Activated CD4-positive, CD25-positive, alpha-beta regulatory T cell treated with anti-CD3 and anti-CD28 coated beads, Interleukin-2, amount 50 U/mL, for 16 hours (primary cell): ENCODE data around the gene SOX1.

Source experiments
- DNase-seq: peaks from one replicate; pipeline ENCODE4 v3.0.0-alpha.2; 2020; ENCODE audit warnings: low read depth, low spot score

The SOX1 gene

DNA sequence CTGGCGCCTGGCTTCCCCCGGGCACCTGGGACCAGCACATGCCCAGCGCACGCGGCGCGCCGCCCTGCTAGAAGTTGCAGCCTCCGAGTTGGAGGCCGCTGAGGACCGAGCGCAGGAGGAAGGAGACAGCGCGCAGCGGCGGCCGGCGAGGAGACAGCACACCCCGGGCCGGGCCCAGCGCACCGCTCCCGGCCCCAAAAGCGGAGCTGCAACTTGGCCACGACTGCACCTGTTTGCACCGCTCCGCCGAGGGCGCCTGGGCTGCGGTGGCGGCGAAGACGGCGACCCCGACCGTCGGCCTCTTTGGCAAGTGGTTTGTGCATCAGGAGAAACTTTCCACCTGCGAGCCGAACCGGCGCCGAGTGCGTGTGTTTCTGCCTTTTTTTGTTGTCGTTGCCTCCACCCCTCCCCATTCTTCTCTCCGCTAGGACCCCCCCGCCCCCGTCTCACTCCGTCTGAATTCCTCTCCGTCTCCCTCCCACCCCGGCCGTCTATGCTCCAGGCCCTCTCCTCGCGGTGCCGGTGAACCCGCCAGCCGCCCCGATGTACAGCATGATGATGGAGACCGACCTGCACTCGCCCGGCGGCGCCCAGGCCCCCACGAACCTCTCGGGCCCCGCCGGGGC is at the start of gene SOX1:
TSS of gene SOX1 (plus strand) at position 34 of the 626 bp plus-strand sequence. CDS start at position 544, 510 bp downstream.
- no peak for DNase-seq

DNA sequence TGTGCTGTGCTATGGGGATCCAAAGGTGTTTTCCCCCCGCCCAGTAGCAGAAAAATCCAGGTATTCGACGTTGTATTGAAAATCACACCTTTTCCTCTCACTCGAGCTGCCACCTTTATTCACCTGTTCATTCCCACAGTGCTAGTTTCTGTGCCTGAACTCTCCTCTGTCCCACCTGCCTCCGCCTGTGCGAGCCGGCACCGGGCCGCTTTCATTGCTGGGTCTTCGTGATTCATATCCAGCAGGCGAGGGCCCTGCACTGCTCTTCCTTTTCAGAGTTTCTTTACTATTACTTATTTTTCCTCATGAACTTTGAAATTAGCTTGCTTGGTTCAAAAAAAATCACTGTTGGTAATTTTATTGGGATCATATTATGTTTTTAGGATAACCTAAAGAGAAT is 42.4 kb upstream of the SOX1 start:
- no peak for DNase-seq

DNA sequence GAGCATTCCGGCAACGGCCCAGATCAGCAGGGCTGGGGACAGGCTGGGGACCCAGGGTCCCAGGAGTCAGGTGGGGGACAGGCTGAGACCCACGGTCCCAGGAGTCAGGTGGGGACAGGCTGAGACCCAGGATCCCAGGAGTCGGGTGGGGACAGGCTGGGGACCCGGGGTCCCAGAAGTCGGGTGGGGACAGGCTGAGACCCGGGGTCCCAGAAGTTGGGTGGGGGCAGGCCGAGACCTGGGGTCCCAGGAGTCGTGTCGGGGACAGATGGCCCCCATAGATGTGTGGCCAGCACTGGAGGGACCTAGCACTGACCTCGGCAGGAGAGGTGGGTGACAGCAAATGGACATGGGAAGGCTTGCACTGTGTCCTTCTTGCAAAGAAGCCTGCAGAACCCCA is 39.7 kb upstream of the SOX1 start:
- DNase-seq: no peak

DNA sequence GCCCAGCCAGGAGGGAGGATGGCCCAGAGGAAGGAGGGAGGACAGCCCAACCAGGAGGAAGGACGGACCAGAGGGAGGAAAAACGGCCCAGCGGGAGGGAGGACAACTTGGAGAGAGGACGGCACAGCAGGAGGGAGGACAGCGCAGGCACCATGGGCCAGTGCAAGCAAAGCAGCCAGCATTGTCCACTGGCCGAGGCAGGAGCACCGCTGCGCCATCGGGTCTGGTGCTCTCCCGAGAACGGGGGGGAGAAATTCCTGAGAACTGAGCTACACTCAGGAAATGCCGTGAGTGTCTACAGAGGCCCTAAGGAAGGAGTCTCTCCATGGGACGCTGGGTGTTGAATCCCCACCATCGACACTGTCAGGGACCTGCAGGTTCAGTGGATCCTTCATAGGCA is 38.5 kb upstream of the SOX1 start:
- no peak for DNase-seq

DNA sequence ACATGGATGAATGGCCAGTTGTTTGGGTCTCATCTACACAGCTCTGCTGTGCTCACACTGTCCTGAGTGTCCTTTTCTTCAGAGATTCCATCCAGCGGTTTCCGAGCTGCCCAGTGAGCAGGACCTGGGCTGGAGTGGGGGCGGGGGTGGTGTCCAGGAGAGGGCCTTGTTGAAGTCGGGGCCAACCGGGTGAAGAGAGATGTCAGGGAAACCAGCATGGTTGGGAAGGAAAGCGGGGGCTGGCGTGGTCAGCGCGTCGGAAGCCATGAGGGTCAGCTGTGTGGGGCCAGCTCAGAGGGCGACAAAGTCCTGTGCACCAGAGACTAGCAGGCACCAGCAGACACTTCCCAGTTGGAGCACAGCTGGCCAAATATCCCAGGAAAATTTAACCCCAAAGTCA is 37.8 kb upstream of the SOX1 start:
- no peak for DNase-seq

DNA sequence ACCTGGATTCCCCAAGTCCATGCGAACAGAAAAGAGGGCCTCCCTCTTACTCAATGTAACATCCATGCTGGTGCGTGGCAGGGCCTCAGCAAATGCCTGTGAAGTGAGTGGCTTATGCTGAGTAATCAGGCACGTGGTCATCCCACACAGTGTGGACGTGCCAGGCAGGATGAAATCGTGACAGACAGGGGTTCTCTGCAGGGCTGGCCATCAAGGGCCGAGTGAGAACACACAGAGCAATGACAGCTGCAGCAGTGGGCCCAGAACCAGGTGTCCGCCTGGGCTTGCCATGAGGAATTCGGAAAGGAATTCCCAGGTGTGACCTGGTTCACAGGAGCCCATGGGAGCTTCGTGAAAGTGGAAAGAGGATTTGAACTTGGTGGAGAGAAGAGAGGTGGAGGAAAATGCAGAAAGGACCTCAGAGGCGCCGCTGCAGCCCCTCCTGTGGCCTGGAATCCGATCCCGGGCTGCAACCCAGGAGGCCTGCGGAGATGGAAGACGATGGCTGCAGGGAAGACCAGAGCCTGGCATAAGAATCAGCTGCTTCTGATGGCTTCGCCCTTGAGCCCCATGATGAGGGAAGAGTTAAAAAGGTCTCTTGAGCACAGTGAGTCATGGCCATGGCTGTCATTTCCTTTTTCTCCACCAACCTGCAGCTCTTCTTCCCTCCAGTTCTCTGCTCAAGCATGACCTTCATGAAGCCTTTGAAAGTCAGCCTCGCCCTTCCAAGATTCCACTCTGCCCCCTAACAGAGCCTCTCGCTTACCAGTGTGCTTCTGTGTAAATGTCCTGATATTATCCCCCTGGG is 34.6 kb upstream of the SOX1 start:
- no peak for DNase-seq

DNA sequence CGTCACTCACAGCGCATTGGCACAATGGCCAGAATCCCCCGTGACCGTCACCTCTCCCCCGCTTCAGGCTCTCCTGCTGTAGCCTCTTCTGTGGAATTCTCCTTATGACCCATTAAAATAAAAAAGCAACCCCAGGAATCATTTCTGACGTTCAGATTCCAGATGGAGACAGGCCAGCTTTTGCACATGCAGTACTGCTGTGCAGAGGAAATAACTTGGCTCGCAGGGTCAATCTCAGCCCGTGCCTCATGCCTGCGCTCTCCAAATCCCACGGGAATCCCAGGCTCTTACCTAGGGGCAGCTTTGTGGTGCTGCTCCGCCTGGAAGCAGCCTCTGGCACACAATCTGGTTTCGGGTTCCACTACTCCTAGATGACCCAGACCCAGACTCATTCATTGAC is 32.7 kb upstream of the SOX1 start:
- DNase-seq: no peak

DNA sequence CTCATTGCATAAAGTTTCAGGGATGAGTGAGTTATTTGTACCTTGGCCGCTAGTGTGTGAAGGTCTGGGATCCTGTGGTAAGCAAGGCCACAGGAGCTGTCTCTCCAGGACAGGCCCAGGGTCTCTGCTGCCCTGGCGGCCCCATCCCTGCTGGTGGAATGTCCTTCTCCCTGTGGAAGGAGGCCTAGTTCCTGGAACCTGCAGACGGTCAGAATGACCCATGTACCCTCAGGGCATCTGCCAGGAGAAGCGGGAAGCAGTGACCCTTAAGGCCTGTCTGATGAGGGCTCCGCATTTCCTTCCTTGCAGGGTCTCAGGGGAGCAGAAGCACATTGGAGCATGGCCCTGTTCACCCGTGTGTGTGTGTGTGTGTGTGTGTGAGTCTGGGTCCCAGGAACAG is 32.1 kb upstream of the SOX1 start:
- no peak for DNase-seq

DNA sequence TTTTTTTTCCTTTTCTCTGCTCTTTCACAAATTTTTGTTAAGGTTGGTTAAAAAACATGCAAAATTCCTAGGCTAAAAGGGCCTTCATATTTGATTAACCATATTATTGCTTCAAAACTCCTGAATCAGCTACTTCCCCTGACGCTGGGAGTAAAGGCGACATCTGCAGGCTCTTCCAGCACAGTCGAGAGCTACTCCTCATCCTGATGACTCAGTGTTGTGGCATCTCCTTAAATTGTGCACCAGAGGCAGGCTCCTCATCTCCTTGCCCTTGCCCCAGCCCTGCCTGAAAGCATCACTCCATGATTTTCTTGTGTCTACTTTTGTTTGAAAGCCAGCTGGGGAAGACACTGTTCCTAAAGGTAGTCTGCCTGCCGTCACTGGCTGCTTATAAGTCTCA is 24.5 kb upstream of the SOX1 start:
- no peak for DNase-seq

DNA sequence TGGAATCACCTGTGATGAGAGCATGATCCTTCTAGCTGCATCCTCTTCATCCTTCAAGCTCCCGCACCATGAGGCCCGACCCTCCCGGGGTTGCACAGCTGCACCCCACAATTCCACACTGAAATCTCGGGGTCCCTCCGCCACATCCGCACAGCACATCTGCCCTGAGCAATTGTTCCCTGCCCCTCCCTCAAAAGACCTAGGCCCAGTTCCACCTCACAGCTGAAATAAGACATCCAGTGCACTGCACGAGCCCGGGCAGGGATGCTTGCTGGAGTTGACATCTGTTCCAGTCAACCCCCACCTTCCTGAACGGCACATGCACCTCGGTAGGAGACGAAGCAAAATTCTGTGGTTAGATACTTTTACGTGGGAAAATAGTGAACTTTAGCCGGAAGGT is 14.7 kb upstream of the SOX1 start:
- no peak for DNase-seq

DNA sequence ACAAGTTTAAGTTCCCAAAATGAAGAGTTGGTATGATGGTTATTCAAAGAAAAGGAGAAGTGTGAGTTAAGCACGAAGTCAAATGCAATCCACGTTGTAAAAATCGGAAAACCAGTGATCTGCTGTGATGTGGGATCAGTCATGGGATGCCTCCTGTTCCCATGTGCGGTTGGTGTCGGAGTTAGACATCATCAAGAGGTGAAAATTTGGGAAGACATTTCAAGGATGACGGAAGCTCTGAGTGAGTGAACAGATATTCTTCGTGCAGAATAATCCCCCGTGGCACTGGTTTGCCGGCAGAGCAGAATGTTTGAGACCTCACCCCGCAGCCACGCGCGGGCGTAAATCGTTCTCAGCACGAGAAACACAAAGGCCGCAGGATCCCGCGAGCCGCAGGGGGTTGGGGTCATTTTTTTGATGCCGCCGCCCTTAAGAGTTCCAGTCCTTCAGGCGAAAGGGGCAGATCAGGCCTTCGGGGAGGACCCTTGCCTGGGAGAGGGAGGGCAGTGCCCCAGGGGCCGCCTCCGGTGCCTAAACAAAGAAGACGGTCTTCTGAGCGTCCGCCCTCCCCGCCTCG is 13.7 kb upstream of the SOX1 start:
- no peak for DNase-seq

DNA sequence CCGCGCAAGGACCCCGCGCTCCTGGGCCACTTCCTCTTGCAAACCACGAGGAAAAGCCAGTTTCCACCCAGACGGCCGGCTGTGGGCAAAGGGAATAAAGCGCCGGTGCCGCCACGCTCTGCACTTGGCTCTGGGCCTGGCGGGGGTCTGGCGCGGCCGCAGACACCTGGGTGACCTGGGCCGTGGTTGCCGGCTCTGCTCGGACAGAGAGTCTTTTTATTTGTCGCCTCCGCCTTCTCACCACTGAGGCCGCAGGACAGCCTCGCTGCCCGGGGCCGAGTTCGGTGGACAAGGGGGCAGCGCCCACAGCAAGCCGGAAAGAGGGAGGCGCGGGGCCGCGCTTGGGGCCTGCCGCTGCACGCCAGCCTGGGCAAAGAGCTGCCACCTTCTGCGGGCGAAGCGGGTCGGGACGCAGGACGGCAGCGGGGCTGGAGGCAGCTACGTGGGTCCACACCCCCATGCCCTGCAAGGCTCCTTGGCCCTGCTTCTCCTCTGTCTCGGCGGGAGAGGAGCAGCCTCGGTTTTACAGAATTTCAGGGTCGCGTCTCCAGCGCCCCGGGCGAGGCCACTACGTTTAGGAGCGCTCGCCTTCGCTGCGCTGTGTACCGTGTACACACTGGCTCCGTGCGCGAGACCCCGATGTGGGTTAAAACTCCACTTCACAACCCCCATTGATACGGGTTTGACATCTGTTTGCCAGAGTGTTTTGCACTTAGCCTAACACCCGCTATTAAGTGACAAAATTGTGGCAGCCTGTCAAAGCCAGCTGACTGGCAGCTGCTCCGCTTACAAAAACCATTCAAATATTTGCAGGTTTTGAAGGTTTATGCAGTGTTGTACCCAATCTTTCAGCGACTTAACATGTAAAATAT is 13.0 kb upstream of the SOX1 start:
- no peak for DNase-seq

DNA sequence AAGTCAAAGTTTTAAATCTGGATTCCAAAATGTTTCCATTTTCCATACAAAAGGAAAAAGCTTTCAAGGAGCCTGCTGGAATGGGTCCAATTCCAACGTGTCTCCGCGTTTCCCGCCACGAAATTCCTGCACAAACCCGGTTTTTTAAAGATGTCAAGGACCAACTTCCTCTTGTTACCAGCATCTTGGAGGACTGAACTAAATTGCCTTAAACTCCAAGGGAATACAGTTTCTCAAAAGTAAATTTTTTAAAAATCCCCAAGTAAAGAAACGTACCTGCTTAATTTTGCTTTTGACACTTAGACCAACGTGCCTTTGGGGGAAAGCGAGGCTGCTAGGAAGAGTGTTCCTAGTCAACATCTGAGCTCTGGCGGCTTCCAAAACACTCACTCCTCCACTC is 12.3 kb upstream of the SOX1 start:
- no peak for DNase-seq

DNA sequence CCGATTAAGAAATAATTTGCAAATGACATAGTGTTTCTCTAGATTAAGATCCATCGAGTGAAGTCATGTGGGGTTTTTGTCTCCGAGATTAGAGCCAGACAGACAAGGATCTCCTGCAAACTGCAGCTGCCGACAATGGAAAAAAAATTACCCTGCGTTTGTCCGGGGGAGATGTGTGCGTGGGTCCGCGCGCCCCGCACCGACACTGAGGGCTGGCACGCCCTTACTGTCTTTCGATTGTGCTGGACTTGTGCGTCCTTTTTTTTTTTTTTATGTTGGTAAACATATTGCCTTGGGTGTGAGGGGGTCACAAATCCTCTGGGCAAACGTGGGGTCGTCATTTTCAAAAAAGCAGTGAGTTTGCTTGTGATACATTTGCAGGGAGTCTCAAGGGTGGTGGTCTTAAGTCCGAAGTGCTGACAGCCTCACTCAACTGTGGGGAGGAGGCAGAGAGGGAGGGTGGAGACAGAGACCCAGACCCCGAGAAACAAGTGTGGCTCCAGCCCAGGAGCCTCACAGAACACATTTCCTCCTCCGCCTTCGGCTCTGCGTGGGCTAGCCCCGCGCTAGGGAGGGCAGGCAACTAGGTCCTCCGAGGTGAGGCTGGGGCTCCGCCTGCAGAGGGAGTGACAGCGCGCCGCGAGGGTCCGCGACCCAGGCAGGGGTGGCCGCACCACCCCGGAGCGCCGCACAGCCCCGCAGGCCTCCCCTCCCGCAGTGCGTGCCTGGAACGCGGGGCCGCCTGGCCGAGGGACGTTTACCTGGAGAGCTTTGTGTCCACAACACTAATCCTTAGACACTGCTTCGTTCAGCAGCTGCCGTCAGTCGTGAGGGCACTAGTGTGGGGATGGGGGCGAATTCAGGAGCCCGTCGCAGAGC is 11.7 kb upstream of the SOX1 start:
- no peak for DNase-seq

DNA sequence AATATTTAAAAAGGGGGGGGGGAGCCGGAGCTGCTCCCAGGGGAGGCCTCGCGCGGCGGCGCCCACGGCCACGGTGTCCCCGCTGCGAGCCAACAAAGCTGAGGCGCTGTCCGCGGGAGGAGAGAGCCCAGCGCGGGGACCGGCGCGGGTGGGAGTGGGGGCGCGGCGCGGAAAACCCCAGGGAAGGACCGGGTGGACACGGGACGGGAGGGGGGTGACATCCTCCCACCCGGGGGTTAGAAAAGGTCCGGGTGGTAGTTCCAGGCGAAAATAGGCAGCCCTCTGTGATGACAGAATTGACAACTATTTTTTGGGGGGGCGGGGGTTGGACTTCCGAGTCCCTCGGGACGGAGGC is 11.1 kb upstream of the SOX1 start:
- DNase-seq: no peak

DNA sequence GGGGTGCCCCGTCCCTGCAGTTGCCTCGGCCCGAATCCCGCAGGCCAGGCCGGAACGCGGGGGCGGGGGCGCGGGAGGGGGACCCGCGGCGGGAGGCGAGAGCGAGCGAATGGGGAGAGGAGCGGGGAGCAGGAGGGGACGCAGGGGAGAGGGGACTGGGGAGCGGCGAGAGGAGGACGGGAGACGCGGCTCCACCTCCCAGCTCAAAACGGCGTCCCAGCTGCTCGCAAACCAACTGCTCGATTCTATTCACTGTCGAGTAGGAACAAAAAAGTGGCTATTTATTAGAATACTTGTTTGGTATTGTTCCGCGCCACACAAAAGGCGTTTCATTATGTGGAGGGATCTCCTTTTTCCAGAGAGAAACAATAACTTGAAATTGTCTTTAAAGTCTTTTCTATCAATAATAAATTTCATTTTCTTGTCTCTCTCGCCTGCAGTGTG is 10.6 kb upstream of the SOX1 start:
- DNase-seq: no peak

DNA sequence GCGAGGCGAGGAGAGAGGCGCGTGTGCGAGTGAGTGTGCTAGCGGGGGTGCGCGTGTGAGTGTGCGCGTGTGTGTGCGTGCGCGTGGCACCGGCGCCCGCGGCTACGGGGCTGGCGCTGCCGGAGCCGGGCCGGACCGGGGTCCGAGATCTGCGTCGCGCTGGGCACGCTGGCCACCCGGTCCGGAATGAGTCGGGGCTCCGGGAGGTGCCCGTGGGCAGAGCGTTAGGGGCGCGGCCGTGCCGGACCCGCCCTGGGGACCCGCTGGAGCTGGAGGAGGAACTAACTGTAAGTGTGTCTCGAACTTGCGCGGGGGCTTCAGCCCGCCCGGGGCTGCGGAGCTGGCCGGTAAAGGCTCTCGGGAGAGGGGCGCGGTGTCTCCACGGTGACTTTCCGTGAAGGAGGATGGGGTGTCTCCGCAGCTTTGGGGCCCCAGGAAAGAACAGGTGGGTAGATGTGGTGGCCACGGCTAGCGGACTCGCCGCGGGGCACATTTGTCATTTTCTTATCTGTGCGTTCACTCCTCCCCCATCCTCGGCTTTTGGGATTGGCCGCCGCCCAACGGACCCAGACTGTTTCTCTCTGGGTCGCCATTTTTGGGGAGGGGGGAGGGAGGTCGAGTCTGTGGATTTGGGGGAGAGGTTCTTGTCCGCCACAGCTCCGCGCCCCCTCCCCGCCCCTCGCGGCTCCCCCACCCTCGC is 10.1 kb upstream of the SOX1 start:
- no peak for DNase-seq

DNA sequence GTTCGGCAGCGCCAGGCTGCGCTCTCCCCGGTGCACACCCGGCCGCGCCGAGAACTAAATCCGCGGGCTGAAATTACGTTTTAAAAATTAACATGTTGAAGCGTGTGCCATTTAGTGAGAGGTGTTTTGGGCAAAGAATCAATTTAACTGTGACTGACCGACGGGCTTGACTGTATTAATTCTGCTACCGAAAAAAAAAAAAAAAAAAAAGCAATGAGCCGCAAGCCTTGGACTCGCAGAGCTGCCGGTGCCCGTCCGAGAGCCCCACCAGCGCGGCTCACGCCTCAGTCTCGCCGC is 9.6 kb upstream of the SOX1 start:
- no peak for DNase-seq

DNA sequence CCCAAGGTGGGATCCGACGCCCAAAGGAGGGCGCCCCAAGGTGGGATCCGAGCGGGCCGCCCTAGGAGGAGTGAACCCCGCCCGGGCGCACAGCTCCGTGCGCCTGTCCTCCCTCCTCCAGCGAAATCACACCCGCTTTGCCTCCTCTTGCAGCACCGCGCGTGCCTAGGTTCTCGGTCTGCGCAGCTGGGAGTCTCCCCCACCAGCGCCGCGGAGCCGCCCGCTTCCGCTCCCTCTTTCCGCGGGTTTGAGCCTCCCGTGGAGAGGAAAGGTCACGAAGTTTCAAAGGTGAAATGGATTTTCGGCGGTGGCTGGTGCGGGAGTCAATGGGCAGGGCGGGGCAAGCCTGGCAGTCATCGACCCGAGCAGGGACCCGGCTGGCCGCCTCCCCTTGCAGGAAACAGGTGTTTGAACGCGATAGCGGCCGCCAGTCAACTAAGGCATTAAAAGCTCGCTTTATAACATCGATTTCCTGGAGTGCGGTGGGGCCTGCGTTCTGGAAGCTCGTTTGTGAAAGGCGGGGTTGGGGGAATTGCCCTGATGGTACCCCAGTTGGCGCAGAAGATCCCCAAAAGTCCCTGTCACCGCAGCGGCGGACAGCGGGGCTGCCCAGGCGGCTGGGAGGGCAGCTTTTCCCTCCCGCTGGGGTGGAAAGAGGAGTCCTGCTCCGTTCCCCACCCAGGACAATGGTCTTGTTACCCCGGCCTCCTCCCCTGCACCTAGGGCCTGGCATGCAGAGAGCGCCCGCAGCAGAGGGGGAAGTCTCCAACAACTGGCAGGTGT is 9.0 kb upstream of the SOX1 start:
- DNase-seq: no peak

DNA sequence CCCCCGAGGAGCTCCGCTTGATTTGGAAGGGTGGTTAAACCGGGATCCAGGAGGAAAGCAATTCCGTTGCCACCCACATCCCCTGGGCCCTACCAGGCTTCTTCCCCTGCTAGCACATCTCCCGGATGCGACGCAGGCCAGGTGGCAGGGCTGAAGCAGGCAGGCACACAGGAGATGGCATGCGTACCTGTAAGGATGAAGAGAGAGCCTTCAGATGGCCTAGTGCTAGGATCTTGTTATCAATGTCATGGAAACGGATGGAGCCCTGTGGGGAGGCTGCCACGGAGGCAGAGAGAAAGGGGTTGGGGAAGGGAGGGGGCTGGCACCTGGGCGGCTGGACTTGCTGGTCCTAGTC is 8.5 kb upstream of the SOX1 start:
- DNase-seq: no peak
